ENCODE data around the gene SPACA6. TPM values are rescaled to one million over a fixed set of nuclear protein-coding genes. Genes with fewer than 3 reads are reported as not detected.

Gene SPACA6
- total RNA-seq, result 1 to 10 TPM; 1.5 to 2.5 TPM
- polyA plus RNA-seq, result 1 to 10 TPM in 1 of 2 donors, under 1 TPM in 1; 0.92 to 1.2 TPM

- no peak within 1 kb of the TSS for H3K27ac ChIP-seq (ENCODE audit: low read depth in 1 of 2, low read length in 2 of 2)
- H3K36me3 ChIP-seq (ENCODE audit: control insufficient read depth in 4 of 4, insufficient read depth in 3 of 4, low read depth in 1 of 4, low read length in 3 of 4), result no peaks in the 10 kb centered on the region
- peaks cover 0 to 8% (median 1%) of the 10 kb centered on the region in 4 donors for H3K27me3 ChIP-seq (ENCODE audit: control insufficient read depth in 4 of 4, insufficient read depth in 4 of 4, low read length in 3 of 4)
- no peak within 1 kb of the TSS for H3K9ac ChIP-seq (ENCODE audit: low read depth in 1 of 2, low read length in 2 of 2)
- TF ChIP-seq HNF4G (IDR thresholded peaks at IDR 0.05), result no peak
- no peak for TF ChIP-seq TAF1 (conservative IDR thresholded peaks at IDR 0.05)
- no peak for TF ChIP-seq FOXA1 (IDR thresholded peaks at IDR 0.05)
- no peak for TF ChIP-seq RAD21 (IDR thresholded peaks at IDR 0.05)
- TF ChIP-seq REST (IDR thresholded peaks at IDR 0.05), result no peak
- no peak for TF ChIP-seq ATF3 (IDR thresholded peaks at IDR 0.05)
- no peak for TF ChIP-seq ZBTB33 (IDR thresholded peaks at IDR 0.05)
- TF ChIP-seq NR2F2 (IDR thresholded peaks at IDR 0.05), result no peak
- no peak for TF ChIP-seq SP1 (IDR thresholded peaks at IDR 0.05)
- TF ChIP-seq RXRA (IDR thresholded peaks at IDR 0.05), result no peak
- no peak for TF ChIP-seq CTCF (IDR thresholded peaks at IDR 0.05; ENCODE audit: low read depth, low read length, missing input control)
- TF ChIP-seq YY1 (IDR thresholded peaks at IDR 0.05), result no peak
- no peak for TF ChIP-seq HNF4A (conservative IDR thresholded peaks at IDR 0.05)
- TF ChIP-seq EGR1 (IDR thresholded peaks at IDR 0.05; ENCODE audit: low read depth in 2 of 2), result no peak
- TF ChIP-seq JUND (IDR thresholded peaks at IDR 0.05), result no peak
- H3K4me1 ChIP-seq (ENCODE audit: control insufficient read depth in 4 of 4, insufficient read depth in 4 of 4, low read length in 3 of 4), result peaks cover 0 to 6% (median 1%) of the 10 kb centered on the region in 4 donors
- no peaks in the 10 kb centered on the region for H3K9me3 ChIP-seq (ENCODE audit: control insufficient read depth in 4 of 4, low read length in 3 of 4)
- H3K4me3 ChIP-seq (ENCODE audit: low read depth in 1 of 3, low read length in 3 of 3), result no peak within 1 kb of the TSS
- DNase-seq (ENCODE audit: low spot score), result no peak
- WGBS, result 68% methylated on average over 8 of the region's 8 CpGs
These were observed at the start of gene SPACA6 for GRCh38 chr19:51693260-51693659. SPACA6 (plus strand) TSS chr19:51693330; CDS start chr19:51693527, 197 bp downstream.

GRCh38 chr19:51644636-51645271 is 48.4 kb upstream of the SPACA6 start:
- no peak for TF ChIP-seq ATF3 (IDR thresholded peaks at IDR 0.05)
- TF ChIP-seq EGR1 (IDR thresholded peaks at IDR 0.05; ENCODE audit: low read depth in 2 of 2), result no peak
- no peak for TF ChIP-seq ZBTB33 (IDR thresholded peaks at IDR 0.05)
- TF ChIP-seq REST (IDR thresholded peaks at IDR 0.05), result no peak
- no peak for TF ChIP-seq SP1 (IDR thresholded peaks at IDR 0.05)
- no peak for TF ChIP-seq FOXA2 (IDR thresholded peaks at IDR 0.05)
- TF ChIP-seq FOXA1 (IDR thresholded peaks at IDR 0.05), result no peak
- TF ChIP-seq GABPA (IDR thresholded peaks at IDR 0.05 in 1 of 2, conservative IDR thresholded peaks at IDR 0.05 in 1 of 2), result no peak
- TF ChIP-seq TAF1 (conservative IDR thresholded peaks at IDR 0.05), result no peak
- WGBS, result 36% methylated on average over 11 of the region's 11 CpGs
- H3K9me3 ChIP-seq (ENCODE audit: control insufficient read depth in 4 of 4, low read length in 3 of 4), result no peaks in the 10 kb centered on the region
- H3K27me3 ChIP-seq (ENCODE audit: control insufficient read depth in 4 of 4, insufficient read depth in 4 of 4, low read length in 3 of 4), result peaks cover 0 to 2% (median 0%) of the 10 kb centered on the region in 4 donors
- H3K4me3 ChIP-seq (ENCODE audit: low read depth in 1 of 3, low read length in 3 of 3), result no peak overlapping the region
- no peaks in the 10 kb centered on the region for H3K36me3 ChIP-seq (ENCODE audit: control insufficient read depth in 4 of 4, insufficient read depth in 3 of 4, low read depth in 1 of 4, low read length in 3 of 4)
- no peak for DNase-seq (ENCODE audit: low spot score)
- no peak overlapping the region for H3K27ac ChIP-seq (ENCODE audit: low read depth in 1 of 2, low read length in 2 of 2)
- no peak overlapping the region for H3K9ac ChIP-seq (ENCODE audit: low read depth in 1 of 2, low read length in 2 of 2)
- no peaks in the 10 kb centered on the region for H3K4me1 ChIP-seq (ENCODE audit: control insufficient read depth in 4 of 4, insufficient read depth in 4 of 4, low read length in 3 of 4)
